ENCODE measurements around the gene ARID1B. TPM values are rescaled to one million over a fixed set of nuclear protein-coding genes. Genes with fewer than 3 reads are reported as not detected.

The ARID1B gene
- total and polyA plus RNA-seq, 9 of the 15 experiments (the other 6 are each of a cell fraction or from before 2014, with no cell fraction given) = 12.5 to 50.5 (median 25.8) TPM

GRCh38 chr6:157107915-157108651, 330.9 kb downstream of the ARID1B start (continued):
- TF ChIP-seq PBX2 (CRISPR knock-in tag; IDR thresholded peaks at IDR 0.05; ENCODE audit: low read depth) = no peak
- TF ChIP-seq PBX2 (tag; conservative IDR thresholded peaks at IDR 0.05; ENCODE audit: low read depth) = peak; percentile 50

- H3K36me3 ChIP-seq (ENCODE audit: control insufficient read depth, insufficient read depth, low read length) = 0 out of 3 replicates have a peak, but pooled peaks cover 5% of the 10 kb centered on the region
- intact Hi-C loops (cut with micrococcal nuclease) (no loop called here), in situ Hi-C loops (cut with MboI) (no loop called here)
- peaks cover 4% of the 10 kb centered on the region; the same call in 2 of the 3 replicates for H3K79me2 ChIP-seq (ENCODE audit: control insufficient read depth, insufficient read depth, low read length)
- TF ChIP-seq NCOA4 (IDR thresholded peaks at IDR 0.05; ENCODE audit: partially characterized antibody) (no peak), SNIP1 (IDR thresholded peaks at IDR 0.05; ENCODE audit: low read depth) (no peak), MYBL2 (IDR thresholded peaks at IDR 0.05; ENCODE audit: low read depth) (no peak), MYBL2 (CRISPR knock-in tag; IDR thresholded peaks at IDR 0.05; ENCODE audit: borderline replicate concordance) (no peak), ZFP36 (IDR thresholded peaks at IDR 0.05; ENCODE audit: low read depth, low read length, partially characterized antibody) (no peak), RFX1 (IDR thresholded peaks at IDR 0.05) (no peak), EP400 (IDR thresholded peaks at IDR 0.05) (no peak), ZZZ3 (IDR thresholded peaks at IDR 0.05) (no peak), ZC3H4 (CRISPR knock-in tag; IDR thresholded peaks at IDR 0.05; ENCODE audit: borderline replicate concordance) (no peak), ZNF449 (CRISPR knock-in tag; IDR thresholded peaks at IDR 0.05) (no peak)
- peaks cover 0 to 25% of the 10 kb centered on the region in 2 experiments; a peak in 4 of 5 replicates for H3K4me1 ChIP-seq (replicated peaks in 1 of 2; ENCODE audit: control insufficient read depth in 2 of 2, insufficient read depth in 2 of 2, low read length in 2 of 2)
- DNase-seq (ENCODE audit: extremely low read depth in 1 of 4, low spot score in 3 of 4) (no peak), ATAC-seq (no peak), FAIRE-seq (no peak)
- peak overlapping the region; percentile 27; the same call in 2 of the 3 replicates for H3K27ac ChIP-seq (ENCODE audit: extremely low read depth, low read depth, low read length)
- no peak overlapping the region for H3K4me3 ChIP-seq
- WGBS (ENCODE audit: insufficient coverage, low coverage, missing lambda C conversion rate) = 50% methylated on average over 7 of the region's 7 CpGs
- no peaks in the 10 kb centered on the region for H3K9me1 ChIP-seq (ENCODE audit: control insufficient read depth, insufficient read depth, low read length)
- H3K4me2 ChIP-seq (ENCODE audit: insufficient read depth, low read length) = no peak overlapping the region
- no peak overlapping the region; a peak in 1 of 4 replicates for H3K9ac ChIP-seq (ENCODE audit: insufficient read depth in 1 of 2, low read depth in 2 of 2, low read length in 2 of 2)
- POLR2A ChIA-PET = interaction anchor here (0.5 to 1.0 kb wide), 2 partner anchors 13 to 39 kb away, joined by 3 to 5 read pairs; no protein-coding TSS in a partner anchor
- no peaks in the 10 kb centered on the region for H4K20me1 ChIP-seq (replicated peaks; ENCODE audit: control insufficient read depth, insufficient read depth, low read length)
- no TSS peak for BruUV-seq (replicated peaks)
- CTCF ChIA-PET (ENCODE audit: low intra/inter-chr PET ratio) = no interaction called here
- H3K9me3 ChIP-seq (replicated peaks; ENCODE audit: control insufficient read depth, insufficient read depth, low read depth, low read length) = no peaks in the 10 kb centered on the region
- no peak overlapping the region for H2AFZ ChIP-seq (ENCODE audit: low read depth, low read length)
- H3K27me3 ChIP-seq (ENCODE audit: control insufficient read depth in 2 of 2, insufficient read depth in 2 of 2, low read length in 2 of 2) = no peaks in the 10 kb centered on the region
Measured at GRCh38 chr6:157108923-157109322, 331.7 kb downstream of the ARID1B start.
